RWPE2 (cell line): ENCODE measurements around the gene ABHD8.

Experiments
- ATAC-seq: fragments of 200-7000 bp; cut with Tn5 transposase; 3 replicates; pipeline ENCODE4 v1.9.1; 2021; ENCODE audit warnings: low read depth
- DNase-seq: peaks from one replicate; pipeline ENCODE4 v3.0.0-alpha.2; 2020; ENCODE audit warnings: low spot score
- H3K27ac ChIP-seq: fragments of 450-650 bp; 2 replicates; pipeline ENCODE4 v1.5.1; 2017; ENCODE audit warnings: mild to moderate bottlenecking; ENCODE audit not compliant: poor library complexity, severe bottlenecking
- H3K27me3 ChIP-seq: fragments of 250-450 bp; sonication (Bioruptor Pico); 2 replicates; pipeline ENCODE4 v1.5.1; 2021; ENCODE audit warnings: mild to moderate bottlenecking, moderate library complexity; ENCODE audit not compliant: insufficient read depth, poor library complexity, severe bottlenecking
- H3K36me3 ChIP-seq: fragments of 250-450 bp; sonication (Bioruptor Pico); 2 replicates; pipeline ENCODE4 v1.5.1; 2020; ENCODE audit warnings: low read depth, mild to moderate bottlenecking, moderate library complexity
- H3K4me1 ChIP-seq: fragments of 250-450 bp; sonication (Bioruptor Pico); 2 replicates; pipeline ENCODE4 v1.5.1; 2021; ENCODE audit warnings: mild to moderate bottlenecking, moderate library complexity; ENCODE audit not compliant: insufficient read depth, poor library complexity, severe bottlenecking
- H3K4me3 ChIP-seq: fragments of 250-450 bp; sonication (Bioruptor Pico); 2 replicates; pipeline ENCODE4 v1.5.1; 2021; ENCODE audit warnings: mild to moderate bottlenecking, moderate library complexity; ENCODE audit not compliant: severe bottlenecking
- H3K9me3 ChIP-seq: fragments of 250-450 bp; sonication (Bioruptor Pico); 2 replicates; pipeline ENCODE4 v1.5.1; 2021; ENCODE audit warnings: mild to moderate bottlenecking, moderate library complexity; ENCODE audit not compliant: severe bottlenecking
- TF ChIP-seq, protein P1 (sequence below): fragments of 450-650 bp; IDR thresholded peaks from one replicate; pipeline ENCODE4 v1.5.1; 2017; ENCODE audit warnings: mild to moderate bottlenecking, moderate library complexity; ENCODE audit not compliant: poor library complexity, severe bottlenecking

Gene ABHD8

DNA sequence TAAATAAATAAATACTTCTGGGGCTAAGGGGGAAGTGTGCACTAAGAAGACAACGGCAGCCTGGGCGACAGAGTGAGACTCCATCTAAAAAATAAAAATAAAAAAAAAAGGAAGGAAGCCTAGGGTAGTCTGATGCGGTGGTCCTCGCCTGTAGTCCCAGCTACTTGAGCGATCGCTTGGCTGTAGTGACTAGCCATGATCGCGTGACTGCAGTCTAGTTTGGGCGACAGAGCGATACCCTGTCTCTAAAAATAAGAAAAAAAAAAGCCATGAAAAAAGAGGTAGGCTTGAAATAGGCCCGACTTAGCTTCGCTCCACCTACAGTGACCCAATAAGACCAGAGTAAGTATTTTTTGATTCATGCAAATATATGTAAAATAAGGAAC, 36.6 kb downstream of the ABHD8 start:
- no peak for DNase-seq
- H3K36me3 ChIP-seq = peaks cover 24% of the 10 kb centered on the region
- peak overlapping the region; percentile 73 for H3K27ac ChIP-seq
- no peak overlapping the region for H3K4me3 ChIP-seq
- TF ChIP-seq, protein P1, sequence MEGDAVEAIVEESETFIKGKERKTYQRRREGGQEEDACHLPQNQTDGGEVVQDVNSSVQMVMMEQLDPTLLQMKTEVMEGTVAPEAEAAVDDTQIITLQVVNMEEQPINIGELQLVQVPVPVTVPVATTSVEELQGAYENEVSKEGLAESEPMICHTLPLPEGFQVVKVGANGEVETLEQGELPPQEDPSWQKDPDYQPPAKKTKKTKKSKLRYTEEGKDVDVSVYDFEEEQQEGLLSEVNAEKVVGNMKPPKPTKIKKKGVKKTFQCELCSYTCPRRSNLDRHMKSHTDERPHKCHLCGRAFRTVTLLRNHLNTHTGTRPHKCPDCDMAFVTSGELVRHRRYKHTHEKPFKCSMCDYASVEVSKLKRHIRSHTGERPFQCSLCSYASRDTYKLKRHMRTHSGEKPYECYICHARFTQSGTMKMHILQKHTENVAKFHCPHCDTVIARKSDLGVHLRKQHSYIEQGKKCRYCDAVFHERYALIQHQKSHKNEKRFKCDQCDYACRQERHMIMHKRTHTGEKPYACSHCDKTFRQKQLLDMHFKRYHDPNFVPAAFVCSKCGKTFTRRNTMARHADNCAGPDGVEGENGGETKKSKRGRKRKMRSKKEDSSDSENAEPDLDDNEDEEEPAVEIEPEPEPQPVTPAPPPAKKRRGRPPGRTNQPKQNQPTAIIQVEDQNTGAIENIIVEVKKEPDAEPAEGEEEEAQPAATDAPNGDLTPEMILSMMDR = no peak
- ATAC-seq = no peak
- no peaks in the 10 kb centered on the region for H3K9me3 ChIP-seq
- peaks cover 5% of the 10 kb centered on the region for H3K4me1 ChIP-seq
- no peaks in the 10 kb centered on the region for H3K27me3 ChIP-seq

DNA sequence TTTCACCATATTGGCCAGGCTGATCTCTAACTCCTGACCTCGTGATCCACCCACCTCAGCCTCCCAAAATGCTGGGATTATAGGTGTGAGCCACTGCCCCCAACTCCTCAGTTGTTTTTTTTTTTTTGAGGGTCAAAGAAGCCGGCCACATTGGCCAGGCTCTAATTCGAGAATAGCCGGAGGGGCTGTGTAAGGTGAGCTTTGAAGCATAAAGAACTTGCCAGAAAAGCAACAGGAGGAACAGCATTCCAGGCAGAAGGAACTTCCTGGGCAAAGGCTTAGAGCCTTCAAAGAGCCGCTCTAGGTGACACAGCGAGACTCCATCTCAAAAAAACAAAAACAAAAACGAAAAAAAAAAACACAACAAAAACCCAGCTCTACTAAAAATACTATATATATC, 37.2 kb downstream of the ABHD8 start:
- H3K4me3 ChIP-seq = no peak overlapping the region
- peaks cover 5% of the 10 kb centered on the region for H3K4me1 ChIP-seq
- TF ChIP-seq, protein P1 = no peak
- H3K27ac ChIP-seq = peak overlapping the region; percentile 73
- DNase-seq (no peak), ATAC-seq (no peak)
- H3K36me3 ChIP-seq = peaks cover 18% of the 10 kb centered on the region; the same call in 1 of the 2 replicates
- no peaks in the 10 kb centered on the region for H3K27me3 ChIP-seq
- H3K9me3 ChIP-seq = no peaks in the 10 kb centered on the region

DNA sequence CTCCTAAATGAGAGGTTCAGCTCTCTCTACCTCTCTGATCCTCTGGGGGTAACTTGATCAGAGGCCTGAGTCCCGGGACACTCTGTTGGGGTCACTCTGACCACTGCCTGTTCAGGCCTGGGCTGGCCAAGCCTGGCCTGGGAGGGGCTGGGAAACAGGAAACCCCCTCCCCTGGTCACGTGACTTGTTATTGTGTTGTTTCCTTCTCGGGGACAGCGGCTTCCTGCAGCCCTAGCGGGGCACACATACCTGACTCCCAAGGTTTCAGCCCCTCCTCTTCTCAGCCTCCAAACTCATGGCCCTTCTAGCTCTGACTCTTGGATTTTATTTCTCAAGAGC, 38.6 kb downstream of the ABHD8 start, which contains the start of gene USHBP1:
Gene USHBP1 (minus strand): TSS at position 105 of the 339 bp plus-strand sequence. CDS start 446 bp downstream, outside the sequence.
- Histone ChIP-seq H3K4me1 (peaks cover 5% of the 10 kb centered on the region), H3K36me3 (peaks cover 12% of the 10 kb centered on the region; the same call in 1 of the 2 replicates), H3K4me3 (no peak within 1 kb of the TSS), H3K27ac (no peak within 1 kb of the TSS), H3K27me3 (no peaks in the 10 kb centered on the region), H3K9me3 (no peaks in the 10 kb centered on the region)
- DNase-seq (no peak), ATAC-seq (no peak)
- TF ChIP-seq, protein P1 = no peak

DNA sequence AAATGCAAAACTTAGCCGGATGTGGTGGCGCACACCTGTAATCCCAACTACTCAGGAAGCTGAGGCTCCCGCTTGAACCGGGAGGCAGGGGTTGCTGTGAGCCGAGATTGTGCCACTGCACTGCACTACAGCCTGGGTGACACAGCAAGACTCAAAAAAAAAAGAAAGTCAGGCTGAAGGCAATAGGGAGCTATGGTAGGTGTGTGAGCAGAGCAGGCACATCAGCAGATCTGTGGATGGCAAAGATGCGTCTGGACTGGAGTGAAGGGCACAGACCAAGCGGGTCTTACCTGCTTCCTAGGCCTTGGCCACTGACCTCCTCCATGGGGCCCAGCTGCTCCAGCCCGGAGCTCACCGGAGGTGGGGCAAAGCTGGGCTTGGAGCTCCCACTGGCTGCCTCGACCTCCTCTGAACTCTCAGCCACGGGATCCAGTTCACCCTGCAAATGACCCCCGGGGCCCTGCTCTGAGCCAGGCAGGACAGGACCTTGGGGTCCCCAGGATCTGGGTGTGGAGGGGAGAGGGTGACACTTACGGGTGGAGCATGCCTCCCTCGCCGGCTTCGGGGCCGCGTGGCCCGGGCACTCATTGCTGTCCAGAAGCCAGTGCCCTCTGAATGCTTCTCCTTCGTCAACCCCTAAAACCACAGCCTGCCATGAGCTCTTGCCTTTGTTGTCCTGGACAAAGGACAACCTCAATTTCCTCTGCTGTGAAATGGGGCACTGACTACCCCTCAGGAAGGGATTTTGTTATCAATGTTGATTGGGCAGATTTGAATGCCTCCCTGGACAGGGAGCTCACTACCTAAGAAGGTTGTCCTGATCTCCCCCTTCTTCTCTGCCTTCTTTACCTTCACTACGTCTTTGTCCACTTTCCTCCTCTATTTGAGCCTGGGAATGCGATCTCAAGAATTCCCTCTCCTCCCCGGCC, 39.2 kb downstream of the ABHD8 start:
- Histone ChIP-seq H3K27ac (no peak overlapping the region), H3K36me3 (peaks cover 5% of the 10 kb centered on the region; the same call in 1 of the 2 replicates), H3K4me1 (peaks cover 5% of the 10 kb centered on the region), H3K4me3 (no peak overlapping the region), H3K9me3 (no peaks in the 10 kb centered on the region), H3K27me3 (no peaks in the 10 kb centered on the region)
- DNase-seq (no peak), ATAC-seq (no peak)
- TF ChIP-seq, protein P1 = no peak

DNA sequence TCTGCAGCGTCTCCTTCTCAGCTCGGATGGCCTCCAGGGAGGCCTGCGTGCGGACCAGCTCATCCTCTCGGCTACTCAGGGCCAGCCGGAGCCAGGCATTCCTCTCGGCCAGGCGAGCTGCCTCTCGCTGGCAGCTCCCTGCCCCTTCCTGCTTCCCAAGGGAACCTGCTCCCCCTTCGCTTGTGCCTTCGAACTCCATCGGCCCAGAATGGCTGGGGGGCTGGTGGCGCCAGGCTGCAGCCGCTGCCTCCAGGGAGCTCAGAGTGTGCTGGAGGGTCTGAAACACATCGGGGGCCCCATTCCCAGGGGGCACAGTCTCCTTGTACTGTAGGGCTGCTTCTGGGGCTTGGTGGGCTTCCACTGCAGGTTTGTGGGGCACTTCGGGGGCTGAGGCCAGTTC, 40.7 kb downstream of the ABHD8 start:
- H3K36me3 ChIP-seq = no peaks in the 10 kb centered on the region
- no peaks in the 10 kb centered on the region for H3K27me3 ChIP-seq
- no peaks in the 10 kb centered on the region for H3K4me1 ChIP-seq
- no peak overlapping the region for H3K27ac ChIP-seq
- DNase-seq = no peak
- no peaks in the 10 kb centered on the region for H3K9me3 ChIP-seq
- TF ChIP-seq, protein P1 = no peak
- ATAC-seq = no peak
- H3K4me3 ChIP-seq = no peak overlapping the region
